NOMO-1 treated with dmso at 0.1 percent for 144 hours (cell line): ENCODE measurements around the gene ANKRD23.
"Not testable (repeated sequence)": the region's sequence is repeated elsewhere in the genome, so short reads cannot be mapped to it uniquely, and the experiment has no call there.

Experiments used
- DNase-seq: peaks from one replicate; lab custom pipeline; 2025; ENCODE audit not compliant: unreplicated experiment; lab: John Stamatoyannopoulos, UW

ANKRD23 gene

DNA sequence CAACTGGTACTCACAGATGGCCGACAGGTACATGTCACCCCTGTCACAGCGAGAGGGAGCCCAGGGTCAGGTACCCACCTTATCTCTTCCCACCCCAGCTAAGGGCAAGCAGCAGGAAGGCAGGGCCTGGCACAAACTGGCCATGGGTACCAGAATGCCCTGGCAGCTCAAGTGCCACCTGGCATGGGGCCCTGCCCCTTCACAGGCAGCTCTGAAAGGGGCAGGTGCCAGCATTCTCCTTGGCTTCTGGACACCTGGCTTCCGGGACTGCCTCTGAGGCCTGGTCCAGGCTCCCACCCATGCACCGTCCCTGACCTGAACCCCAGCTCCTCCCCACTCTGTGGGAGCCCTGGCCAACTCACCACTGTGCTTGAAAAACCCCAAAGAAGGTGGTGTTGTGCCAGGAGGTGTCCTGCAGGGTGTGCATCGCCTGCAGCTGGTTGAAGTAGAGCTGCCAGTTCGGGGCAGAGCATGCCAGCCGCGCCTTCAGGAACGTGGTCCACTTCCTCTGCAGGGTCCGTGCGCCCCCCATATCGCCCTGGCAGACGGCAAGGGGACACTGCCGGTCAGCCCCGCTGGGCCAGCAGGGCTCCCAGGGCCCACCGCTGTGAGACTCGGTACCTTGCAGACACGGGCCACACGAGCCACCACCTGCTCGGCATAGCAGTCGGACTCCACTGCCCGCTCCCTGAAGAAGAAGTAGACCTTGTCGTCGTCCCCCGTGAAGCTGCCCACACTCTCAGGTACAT lies 20.7 kb upstream of the ANKRD23 start:
- no peak for DNase-seq

DNA sequence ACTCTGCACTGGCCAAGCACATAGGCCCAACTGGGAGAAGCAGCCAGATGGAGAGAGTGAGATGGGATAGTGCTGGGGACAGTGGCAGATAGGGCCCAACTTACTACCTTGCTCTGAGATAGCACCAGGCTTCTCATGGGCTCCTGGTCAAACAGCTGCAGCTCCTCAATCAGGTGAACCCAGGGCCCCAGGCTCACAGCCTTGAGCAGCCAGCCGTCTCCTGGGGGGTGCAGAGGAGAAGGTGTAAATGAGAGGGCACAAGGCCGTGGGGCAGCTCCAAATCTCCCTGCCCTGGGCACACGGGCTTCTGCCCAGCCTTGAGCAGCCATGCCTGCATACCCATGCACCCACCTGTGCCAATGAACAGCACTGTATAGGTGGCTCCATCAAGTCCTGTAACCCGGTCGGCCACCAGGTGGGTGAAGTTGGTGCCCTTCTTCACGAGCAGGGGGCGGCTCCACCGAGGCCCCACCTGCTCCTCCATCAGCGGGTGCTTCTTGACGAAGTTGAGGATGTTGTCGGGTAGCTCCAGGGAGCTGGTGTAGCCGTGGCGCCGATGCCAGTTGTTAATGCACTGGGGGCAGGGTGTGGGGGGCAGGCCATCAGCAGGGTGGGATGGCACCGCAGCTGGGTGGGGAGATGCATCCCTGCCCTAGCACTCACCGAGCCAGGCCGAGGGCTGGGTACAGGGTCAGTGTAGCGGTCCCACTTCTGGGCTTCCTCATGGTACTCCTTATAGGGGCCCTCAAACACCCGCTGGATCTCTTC lies 19.9 kb upstream of the ANKRD23 start:
- no peak for DNase-seq

DNA sequence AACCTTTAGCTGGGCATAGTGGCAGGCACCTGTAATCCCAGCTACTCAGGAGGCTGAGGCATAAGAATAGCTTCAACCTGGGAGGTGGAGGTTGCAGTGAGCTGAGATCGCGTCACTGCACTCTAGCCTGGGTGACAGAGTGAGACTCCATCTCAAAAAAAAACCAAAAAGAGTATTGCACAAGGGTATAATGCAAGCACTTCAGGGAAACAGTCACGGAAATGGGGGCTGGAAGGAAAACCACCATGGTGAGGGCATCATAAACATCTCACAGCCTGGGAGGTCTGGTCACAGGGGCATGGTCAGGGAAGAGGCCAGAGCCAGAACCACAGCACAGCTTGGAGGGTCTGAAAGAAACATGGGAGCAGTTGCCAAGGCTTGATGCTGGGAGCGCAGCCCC lies 19.2 kb upstream of the ANKRD23 start:
- not testable (repeated sequence) for DNase-seq

DNA sequence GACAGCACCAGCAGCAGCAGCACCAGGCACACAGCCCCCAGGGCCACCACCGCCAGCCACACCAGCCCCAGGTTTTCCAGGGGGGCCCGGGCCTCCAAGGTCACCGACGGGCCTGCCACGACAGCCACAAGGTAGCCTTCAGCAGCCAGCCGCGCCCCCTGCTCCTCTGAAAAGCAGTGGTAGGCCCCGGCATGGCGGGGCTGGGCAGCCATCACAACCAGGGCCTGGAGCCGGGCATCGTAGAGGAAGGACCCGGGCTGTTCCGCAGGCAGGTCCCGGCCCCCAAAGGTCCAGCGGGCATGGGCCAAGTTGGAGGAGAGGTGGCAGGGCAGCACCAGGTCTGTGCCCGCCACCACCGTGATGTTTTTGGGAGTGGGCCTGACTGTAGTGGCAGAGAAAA lies 17.3 kb upstream of the ANKRD23 start:
- DNase-seq, result no peak

DNA sequence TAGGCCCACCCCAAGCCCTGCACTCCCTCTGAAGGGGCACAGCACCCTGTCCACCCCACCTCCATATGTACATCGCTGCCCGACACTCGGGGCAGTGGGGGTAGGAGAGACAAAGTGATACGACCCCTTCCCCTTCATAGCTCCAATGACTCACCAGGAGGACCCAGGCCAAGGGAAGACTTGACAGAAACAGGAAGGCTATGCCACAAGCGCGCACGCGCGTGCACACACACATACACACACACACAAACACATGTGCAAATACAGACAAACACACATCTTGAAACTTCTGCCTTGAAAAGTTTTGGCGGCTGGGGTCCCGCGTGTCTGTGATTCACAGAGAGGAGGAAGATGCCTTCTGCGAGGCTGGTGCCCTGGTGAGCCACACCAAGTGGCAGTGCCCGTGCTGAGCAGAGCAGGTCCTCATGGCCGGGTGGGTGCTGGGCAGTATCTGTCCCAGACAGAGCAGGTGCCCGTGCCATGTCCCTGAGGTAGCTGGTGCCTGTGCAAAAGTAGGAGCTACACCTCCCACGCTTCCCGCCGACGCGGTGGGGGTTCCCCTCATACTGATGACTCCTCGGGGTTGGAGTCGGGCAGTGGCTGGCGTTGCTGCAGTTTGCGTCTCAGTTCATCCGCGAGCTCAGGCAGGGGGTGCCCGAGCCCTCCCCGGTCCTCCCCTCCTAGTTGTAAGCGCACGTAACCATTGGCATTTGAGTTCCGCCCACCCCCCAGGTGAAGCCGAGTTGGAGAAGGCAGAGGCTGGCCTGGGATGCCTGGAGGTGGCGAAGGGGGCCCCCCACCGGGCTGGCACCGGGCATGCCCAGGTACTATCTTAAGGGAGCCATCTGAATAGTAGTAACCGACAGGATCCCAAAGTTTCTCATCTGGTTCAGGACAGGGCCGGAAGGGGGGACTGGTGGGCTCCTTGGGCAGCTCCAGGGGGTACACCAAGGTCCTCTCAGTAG lies 16.5 kb upstream of the ANKRD23 start:
- no peak for DNase-seq

DNA sequence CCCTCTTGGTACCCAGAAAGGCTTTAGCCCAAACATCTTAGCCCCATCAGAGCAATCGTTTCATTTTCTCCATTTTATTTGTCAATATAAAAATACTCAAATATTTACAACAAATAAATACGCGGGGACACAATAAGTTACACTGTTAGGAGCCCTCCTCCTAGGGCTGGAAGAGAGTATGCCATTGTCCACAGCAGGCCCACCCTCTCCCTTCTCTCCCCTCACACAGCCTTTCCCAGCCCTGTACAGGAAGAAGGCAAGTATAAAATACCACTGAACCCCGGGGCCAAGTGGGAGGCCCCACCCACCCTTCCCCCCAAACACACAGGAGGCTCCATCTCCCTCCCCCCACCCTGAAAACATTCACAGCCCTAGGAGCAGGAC lies 15.9 kb upstream of the ANKRD23 start:
- no peak for DNase-seq

DNA sequence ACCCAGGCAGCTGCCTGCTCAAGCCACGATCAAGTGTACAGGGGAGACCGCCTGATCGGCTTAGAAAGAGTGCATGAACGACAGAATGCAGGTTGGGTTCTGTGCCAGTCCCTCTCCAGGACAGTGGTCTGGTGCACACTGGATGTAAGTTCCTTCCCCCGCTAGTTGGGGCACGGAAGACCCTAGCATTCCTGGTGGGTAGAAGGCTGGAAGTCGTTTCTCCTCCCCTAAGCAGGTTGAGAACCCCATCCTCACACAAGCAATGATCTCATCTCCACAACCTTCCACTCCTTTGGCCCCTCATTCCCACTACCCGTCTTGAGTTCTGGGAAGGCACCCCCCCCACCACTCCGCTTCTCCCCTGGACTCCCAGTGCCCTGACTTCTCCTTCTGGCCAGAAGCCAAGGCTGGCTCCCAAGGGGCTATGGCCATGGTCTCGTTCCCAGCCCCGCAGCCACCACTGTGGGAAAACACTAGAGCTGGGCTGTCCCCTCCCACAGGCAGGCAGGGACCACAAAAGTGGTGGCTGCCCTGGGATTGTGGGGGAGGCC lies 15.4 kb upstream of the ANKRD23 start:
- DNase-seq, result no peak

DNA sequence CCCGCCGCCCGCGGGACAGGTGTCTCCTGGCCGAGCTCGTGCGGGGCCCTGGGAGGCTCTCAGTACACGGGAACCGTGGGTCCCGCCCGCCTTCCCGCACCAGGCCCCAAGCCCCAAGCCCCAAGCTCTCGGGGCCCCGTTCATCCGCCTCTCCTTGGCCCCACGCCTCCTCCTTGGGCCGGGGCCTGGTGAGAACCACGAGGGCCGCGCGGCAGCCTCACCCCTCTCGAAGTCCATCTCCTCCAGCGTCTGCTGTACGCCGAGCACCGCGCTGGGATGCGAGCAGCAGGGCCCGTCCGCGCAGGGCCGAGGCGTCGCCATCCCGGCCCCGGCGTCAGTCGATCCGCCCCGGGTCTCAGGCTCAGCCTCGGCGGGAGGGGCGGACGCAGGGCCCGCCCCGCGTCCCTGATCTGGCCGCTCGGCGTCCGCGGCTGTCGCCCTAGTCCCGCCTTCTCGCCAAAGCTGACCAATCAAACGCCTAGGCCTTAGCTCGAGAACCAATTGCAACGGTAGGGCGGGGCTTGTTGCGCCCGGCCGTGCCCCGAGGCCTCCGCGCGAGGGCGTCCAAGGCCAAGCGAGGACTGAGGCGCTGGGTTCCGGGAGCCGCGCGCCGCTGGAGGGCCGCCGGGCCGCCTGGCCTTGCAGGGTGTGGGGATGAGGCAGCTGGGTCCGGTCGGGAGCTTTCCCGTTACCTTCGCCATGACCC lies 14.0 kb upstream of the ANKRD23 start, which contains the start of gene ANKRD39:
ANKRD39 (minus strand) TSS at position 350 of the 706 bp plus-strand sequence; CDS start at position 321, 29 bp downstream.
- DNase-seq, result peak; percentile 99

DNA sequence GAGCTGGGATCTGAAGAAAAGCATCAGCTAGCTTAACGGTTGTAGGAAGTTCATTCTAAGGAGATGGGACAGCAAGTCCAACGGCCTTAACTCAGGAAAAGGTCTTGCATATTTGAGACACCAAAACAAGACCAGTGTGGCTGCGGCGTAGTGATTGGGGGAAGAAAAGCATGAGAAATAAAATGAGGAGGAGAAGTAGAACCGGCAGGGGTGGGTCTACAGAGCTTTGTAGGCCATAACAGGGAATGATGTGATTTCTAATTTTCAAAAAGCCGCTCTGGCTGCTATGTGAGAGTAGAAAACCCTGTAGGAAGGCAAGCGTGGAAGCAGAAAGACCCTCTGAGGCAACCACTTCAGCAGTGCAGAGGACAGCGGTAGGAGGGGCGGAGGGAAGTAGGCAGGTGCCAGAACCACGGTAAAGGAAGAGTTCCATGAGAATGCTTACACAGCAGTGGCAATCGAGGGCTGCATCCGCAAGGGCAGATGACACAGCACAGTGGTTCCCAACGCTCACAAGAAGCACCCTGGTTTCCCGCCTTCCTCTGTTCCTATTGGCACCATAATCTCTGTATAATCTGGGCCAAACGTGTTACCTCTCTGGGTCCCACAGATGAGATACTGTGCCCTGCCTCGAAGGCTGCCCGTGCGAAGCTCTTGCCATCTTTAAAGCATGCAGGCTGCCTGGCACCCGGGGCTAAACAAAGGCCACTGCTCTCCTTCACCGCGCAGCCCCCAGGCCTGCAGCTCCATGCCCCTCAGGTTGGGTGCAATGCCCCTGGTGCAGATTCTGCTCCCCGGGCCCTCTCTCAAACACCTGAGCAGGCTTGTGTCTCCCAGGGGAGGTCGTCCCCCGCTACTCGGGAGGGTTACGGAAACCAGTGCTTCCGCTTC lies 13.2 kb upstream of the ANKRD23 start:
- DNase-seq, result no peak

DNA sequence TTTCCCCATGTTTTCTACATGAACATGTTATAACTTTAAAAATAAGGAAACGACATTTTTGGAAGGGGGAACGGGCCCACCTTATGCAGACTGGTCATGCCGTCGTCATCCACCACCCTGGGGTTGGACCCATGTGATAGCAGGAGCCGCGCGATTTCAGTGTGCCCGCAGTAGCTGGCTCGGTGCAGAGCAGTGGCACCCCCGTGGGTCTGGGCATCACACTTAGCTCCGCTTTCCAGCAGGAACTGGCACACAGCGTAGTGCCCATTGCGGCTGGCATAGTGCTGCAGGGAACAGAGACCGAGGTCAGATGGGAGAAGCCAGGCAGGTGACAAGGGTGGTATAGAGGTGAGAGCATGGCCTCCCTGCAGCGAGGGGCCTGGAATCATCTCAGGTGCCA lies 9.5 kb upstream of the ANKRD23 start:
- no peak for DNase-seq

DNA sequence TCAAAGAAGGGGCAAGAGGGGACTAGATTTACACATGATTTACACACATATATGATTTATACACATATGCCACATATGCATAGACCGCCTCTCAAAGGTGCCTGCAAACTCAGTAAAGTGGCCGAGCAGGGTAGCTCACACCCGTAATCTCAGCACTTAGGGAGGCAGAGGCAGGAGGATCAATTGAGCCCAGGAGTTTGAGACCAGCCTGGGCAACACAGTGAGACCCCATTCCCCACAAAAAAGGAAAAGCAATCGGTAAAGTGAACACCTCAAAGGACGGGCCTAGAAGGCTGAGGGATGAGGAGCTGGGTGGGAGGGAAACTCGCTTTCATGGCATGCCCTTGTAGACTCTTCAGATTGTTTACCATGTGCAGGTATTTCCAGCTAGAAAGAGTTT lies 8.8 kb upstream of the ANKRD23 start:
- no peak for DNase-seq

DNA sequence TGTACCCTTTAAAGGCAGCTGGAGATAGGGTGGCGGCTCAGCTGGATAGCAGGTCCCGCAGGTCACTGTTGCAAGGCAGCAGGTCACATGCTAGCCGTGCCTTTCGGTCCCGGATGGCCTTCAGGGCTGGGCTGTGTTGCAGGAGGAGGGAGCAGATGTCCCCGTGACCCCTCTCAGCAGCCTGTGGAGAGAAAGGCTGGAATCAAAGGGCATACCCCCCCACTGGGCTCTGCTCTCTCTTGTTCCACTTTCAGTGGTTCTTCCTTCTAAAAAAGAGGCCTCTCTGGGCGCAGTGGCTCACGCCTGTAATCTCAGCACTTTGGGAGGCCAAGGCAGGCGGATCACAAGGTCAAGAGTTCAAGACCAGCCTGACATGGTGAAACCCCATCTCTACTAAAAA lies 4.4 kb upstream of the ANKRD23 start:
- DNase-seq, result no peak

DNA sequence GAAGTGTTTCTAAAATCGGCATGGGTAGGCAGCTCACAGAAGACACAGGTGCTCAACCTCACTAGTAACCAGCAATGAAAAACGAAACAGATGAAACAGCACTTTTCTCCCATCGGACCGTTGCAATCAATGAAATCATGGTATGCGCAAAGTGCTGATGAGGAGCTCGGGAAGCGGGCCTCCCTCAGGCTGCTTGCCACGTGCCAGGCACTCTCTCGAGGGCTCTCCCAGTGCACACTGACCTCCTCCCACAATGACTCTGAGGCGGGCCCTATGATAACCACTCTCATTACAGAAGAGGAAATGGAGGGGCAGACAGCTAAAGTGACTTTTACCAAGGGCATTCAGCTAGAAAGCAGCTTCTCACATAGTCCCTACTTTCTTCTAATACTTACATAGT lies 3.8 kb upstream of the ANKRD23 start:
- no peak for DNase-seq

DNA sequence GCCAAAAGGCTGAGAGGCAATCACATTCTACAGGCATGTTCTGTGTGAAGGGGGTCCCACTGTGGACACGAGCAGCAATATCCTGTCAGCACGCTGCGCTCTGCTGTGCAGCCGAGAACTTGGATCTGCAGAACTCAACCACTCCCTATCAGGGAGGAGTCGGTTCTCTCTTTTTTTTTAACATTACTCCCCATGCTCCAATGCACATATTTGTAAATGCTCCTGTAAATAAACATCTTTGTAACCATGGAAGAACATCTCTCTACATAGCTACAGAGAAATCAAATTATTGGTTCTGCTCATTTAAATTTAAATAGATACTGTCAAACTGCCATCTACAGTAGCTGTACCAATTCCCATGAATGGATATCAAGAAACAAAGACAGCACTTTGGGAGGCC lies 3.0 kb upstream of the ANKRD23 start:
- DNase-seq, result no peak

DNA sequence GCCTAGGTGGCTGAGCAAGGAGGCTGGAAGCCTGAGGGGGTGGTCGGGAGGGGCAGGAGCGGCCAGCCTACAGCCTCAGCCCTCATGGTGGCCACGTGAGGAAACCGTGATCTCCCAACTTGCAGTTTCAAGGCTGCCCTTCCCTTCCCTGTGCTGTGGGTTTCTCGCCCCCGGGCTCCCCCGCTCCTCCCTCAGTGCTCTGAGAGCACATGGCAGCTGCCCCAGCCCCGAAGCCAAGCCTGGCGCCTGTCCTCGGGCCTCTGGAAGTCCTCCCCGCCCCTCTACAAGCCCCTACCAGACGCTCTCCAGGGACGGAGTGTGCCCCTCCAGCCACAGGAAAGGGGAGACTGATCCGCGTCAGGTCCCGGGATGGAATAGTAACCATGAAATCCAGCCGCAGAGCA lies 586 bp upstream of the ANKRD23 start:
- no peak for DNase-seq

DNA sequence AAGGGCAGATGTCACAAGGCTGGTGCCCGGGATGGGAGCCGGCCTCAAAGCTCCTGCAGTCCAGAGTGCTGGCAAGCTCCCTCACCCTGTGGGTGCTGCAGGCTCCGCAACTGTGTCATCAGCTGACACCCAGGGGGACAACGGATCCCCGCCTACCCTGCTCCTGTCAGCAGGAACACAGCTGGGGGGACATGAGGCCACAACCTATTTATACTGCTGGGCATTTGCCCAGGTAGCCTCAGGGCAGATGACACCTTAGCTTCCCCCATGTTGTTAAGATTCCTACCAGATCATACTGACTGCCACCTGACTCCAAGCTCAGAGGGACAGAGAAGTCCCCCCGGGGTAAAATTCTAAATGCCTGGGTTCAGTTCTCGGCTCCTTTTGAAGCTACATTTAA lies 1.2 kb downstream of the ANKRD23 start:
- DNase-seq, result no peak

DNA sequence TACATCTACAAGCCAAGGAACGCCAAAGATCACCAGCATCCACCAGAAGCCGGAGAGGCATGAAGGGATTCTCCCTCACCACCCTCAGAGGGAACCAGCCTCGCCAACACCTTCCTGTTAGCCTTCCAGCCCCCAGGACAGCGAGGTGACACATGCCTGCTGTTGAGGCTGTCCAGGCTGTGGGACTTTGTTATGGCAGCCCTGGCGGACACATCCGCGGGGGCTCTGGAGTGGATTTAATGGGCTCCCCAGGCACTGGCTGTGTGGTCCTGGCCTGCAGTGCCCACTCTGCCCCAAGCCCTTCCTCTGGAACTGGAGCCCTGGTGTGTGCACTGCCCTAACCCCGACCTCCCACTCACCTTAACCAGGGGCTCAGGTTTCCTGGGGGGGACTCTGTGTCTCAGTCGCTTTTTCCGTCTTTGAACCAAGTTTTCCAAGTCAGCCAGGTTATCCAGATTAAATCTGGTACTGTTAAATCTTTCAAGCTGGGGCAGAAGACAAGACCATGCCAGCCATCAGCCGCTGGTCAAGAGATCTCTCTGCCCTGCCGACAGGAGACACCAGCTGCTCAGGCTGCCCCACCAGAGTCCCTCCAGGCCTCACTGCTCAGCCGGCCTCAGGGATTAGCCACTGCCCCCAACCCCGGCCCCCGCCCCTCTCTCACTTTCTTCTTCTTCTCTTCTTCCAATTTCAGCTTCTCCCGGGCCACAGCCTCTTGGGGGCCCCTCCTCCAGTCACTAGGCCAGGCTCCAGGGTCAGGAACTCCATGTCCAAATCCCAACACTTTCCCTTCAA lies 1.9 kb downstream of the ANKRD23 start:
- no peak for DNase-seq
